ENCODE measurements around the gene TMED7. TPM values are rescaled to one million over a fixed set of nuclear protein-coding genes. Genes with fewer than 3 reads are reported as not detected.

Gene TMED7
- total and polyA plus RNA-seq, 3 donors from 2014 or later: 43.6 to 119 (median 89.3) TPM

GRCh38 chr5:115584501-115584900 is 41.3 kb downstream of the TMED7 start:
- H3K4me1 ChIP-seq: no peaks in the 10 kb centered on the region
- no peaks in the 10 kb centered on the region for H3K36me3 ChIP-seq (ENCODE audit: low read depth, missing control alignments)
- H3K27ac ChIP-seq: no peak overlapping the region
- no peaks in the 10 kb centered on the region for H3K27me3 ChIP-seq
- intact Hi-C loops (cut with DNase I; ENCODE audit: low total_unique reads): no loop called here
- H3K4me3 ChIP-seq: no peak overlapping the region
- no peak for DNase-seq
- WGBS, 2 donors: 89 to 93% methylated on average over 1 of the region's 1 CpG
- no peak for TF ChIP-seq CTCF (IDR thresholded peaks at IDR 0.05)
- TF ChIP-seq POLR2A (IDR thresholded peaks at IDR 0.05): no peak
- no peaks in the 10 kb centered on the region for H3K9me3 ChIP-seq

- WGBS, 2 donors: 72 to 81% methylated on average over 3 of the region's 3 CpGs
- Histone ChIP-seq H3K36me3 (ENCODE audit: low read depth, missing control alignments) (no peaks in the 10 kb centered on the region), H3K27ac (no peak overlapping the region), H3K27me3 (no peaks in the 10 kb centered on the region), H3K4me3 (no peak overlapping the region), H3K9me3 (no peaks in the 10 kb centered on the region), H3K4me1 (no peaks in the 10 kb centered on the region)
- no peak for DNase-seq
- TF ChIP-seq CTCF (IDR thresholded peaks at IDR 0.05): no peak
- TF ChIP-seq POLR2A (IDR thresholded peaks at IDR 0.05): no peak
- intact Hi-C loops (cut with DNase I; ENCODE audit: low total_unique reads): no loop called here
Measured at GRCh38 chr5:115583474-115583873, 42.4 kb downstream of the TMED7 start.

DNA sequence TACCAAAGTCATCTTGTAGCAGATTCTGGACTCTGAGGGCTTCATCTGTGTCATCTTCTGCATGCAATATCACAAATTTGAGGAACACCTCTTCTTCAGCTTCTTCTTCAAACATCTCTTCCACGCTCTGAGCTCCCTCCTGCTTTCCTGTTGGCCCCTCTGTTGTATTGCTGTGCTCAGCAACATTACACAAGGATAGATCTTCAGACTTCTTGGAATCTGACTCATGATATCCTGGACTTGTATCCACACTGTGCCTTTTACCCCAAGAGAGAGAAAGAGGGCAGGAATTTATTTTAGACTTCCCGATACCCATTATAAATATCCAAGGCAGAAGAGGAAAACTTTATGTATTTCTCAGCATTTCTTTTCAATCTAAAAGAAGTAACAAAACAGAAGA is 44.9 kb downstream of the TMED7 start:
- DNase-seq: no peak
- Histone ChIP-seq H3K4me3 (no peak overlapping the region), H3K36me3 (ENCODE audit: low read depth, missing control alignments) (no peaks in the 10 kb centered on the region), H3K27ac (no peak overlapping the region), H3K27me3 (no peaks in the 10 kb centered on the region), H3K9me3 (no peaks in the 10 kb centered on the region), H3K4me1 (no peaks in the 10 kb centered on the region)
- intact Hi-C loops (cut with DNase I; ENCODE audit: low total_unique reads): no loop called here
- TF ChIP-seq POLR2A (IDR thresholded peaks at IDR 0.05) (no peak), CTCF (IDR thresholded peaks at IDR 0.05) (no peak)
- WGBS, 2 donors: 91 to 97% methylated on average over 2 of the region's 2 CpGs

DNA sequence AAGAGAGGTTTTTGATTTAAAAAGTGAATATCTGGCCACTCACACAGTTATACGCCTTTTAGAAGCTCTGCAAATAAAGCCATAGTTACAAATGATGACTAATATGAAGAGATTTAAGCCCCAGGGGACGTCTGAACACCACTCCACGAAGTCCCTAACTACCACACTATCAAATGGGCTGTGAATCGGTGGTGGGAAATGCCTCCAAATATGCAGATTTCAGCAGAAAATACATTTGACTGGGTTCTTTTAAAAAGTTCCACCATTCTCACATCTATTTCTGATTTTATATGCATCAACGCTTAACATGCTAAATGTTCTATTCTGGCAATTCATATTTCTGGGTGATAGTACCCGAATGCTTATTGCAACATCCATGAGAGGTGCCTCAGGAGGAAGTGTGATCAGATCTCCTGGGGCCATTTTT is 46.1 kb downstream of the TMED7 start:
- DNase-seq: no peak
- WGBS, 2 donors: 85 to 87% methylated on average over 6 of the region's 6 CpGs
- no peaks in the 10 kb centered on the region for H3K4me1 ChIP-seq
- no peak for TF ChIP-seq POLR2A (IDR thresholded peaks at IDR 0.05)
- no peak for TF ChIP-seq CTCF (IDR thresholded peaks at IDR 0.05)
- H3K4me3 ChIP-seq: no peak overlapping the region
- intact Hi-C loops (cut with DNase I; ENCODE audit: low total_unique reads): no loop called here
- no peaks in the 10 kb centered on the region for H3K27me3 ChIP-seq
- no peak overlapping the region for H3K27ac ChIP-seq
- H3K36me3 ChIP-seq (ENCODE audit: low read depth, missing control alignments): no peaks in the 10 kb centered on the region
- no peaks in the 10 kb centered on the region for H3K9me3 ChIP-seq

DNA sequence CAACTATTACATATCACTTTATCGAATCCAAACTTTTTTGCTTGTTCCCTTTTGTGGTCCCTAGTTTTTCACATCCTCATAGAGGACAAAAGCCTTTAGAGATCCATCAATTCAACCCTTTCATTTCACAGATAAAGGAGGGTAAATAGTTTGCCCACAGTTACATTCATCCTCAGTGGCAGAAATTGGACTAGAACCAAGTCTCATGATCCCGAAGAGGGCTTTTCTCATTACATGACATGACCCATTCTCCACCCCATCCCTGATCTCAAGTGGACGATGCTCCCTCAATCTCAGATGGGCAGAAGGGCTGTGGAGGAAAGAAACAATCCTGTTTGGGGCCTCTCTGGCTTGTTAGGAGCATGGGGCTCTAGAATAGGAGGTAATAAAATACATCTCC is 46.6 kb downstream of the TMED7 start:
- H3K27me3 ChIP-seq: no peaks in the 10 kb centered on the region
- WGBS, 2 donors: 88 to 93% methylated on average over 3 of the region's 3 CpGs
- no peaks in the 10 kb centered on the region for H3K36me3 ChIP-seq (ENCODE audit: low read depth, missing control alignments)
- no peaks in the 10 kb centered on the region for H3K4me1 ChIP-seq
- TF ChIP-seq POLR2A (IDR thresholded peaks at IDR 0.05) (no peak), CTCF (IDR thresholded peaks at IDR 0.05) (no peak)
- H3K4me3 ChIP-seq: no peak overlapping the region
- DNase-seq: no peak
- intact Hi-C loops (cut with DNase I; ENCODE audit: low total_unique reads): no loop called here
- H3K9me3 ChIP-seq: no peaks in the 10 kb centered on the region
- H3K27ac ChIP-seq: no peak overlapping the region

Data from testis (tissue), 3 donors.